ENCODE results near the gene CLCN3.

DNA sequence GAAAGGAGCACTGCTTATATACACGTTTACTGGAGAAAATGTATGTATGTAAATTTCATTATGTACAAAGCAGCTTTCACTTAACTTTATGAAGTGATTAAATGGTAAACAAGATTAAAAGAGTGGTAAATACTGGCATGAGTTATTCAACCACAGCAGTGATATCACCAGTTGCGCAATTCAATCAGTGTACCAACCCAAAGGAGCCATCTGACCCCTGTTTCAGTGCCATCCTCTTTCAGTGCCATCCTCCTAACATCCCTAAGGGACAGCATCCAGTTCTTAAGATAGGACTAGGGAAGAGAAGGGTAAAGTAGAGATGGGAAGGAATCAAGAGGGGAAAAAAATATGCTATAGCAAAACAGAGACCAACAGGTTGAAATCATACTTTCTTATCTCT is 121.2 kb downstream of the CLCN3 start:
- no peak for TF ChIP-seq CTCF (IDR thresholded peaks at IDR 0.05; ENCODE audit: poor library complexity)
- no peak for TF ChIP-seq EZH2 (IDR thresholded peaks at IDR 0.05; ENCODE audit: borderline replicate concordance)
- no peak for TF ChIP-seq EZH2phosphoT487 (IDR thresholded peaks at IDR 0.05; ENCODE audit: low read depth, severe bottlenecking, unreplicated experiment)
